ENCODE measurements around the gene TRIM52. TPM values are rescaled to one million over a fixed set of nuclear protein-coding genes. Genes with fewer than 3 reads are reported as not detected.

TRIM52 gene
- total and polyA plus RNA-seq, 9 of the 15 experiments (the other 6 are each of a cell fraction or from before 2014, with no cell fraction given): 3.3 to 21.9 (median 13.5) TPM

- Histone ChIP-seq H4K20me1 (replicated peaks; ENCODE audit: control insufficient read depth, insufficient read depth, low read length) (peaks cover 50% of the 10 kb centered on the region), H3K27me3 (ENCODE audit: control insufficient read depth in 2 of 2, insufficient read depth in 2 of 2, low read length in 2 of 2) (no peaks in the 10 kb centered on the region), H3K4me3 (no peak overlapping the region), H3K4me1 (replicated peaks in 1 of 2; ENCODE audit: control insufficient read depth in 2 of 2, insufficient read depth in 2 of 2, low read length in 2 of 2) (peaks cover 6 to 35% of the 10 kb centered on the region in 2 experiments; a peak in 4 of 5 replicates), H3K36me3 (ENCODE audit: control insufficient read depth, insufficient read depth, low read length) (peaks cover 65% of the 10 kb centered on the region), H3K9me1 (ENCODE audit: control insufficient read depth, insufficient read depth, low read length) (no peaks in the 10 kb centered on the region), H2AFZ (ENCODE audit: low read depth, low read length) (no peak overlapping the region), H3K27ac (ENCODE audit: extremely low read depth, low read depth, low read length) (no peak overlapping the region), H3K9me3 (replicated peaks; ENCODE audit: control insufficient read depth, insufficient read depth, low read depth, low read length) (no peaks in the 10 kb centered on the region), H3K4me2 (ENCODE audit: insufficient read depth, low read length) (no peak overlapping the region), H3K9ac (ENCODE audit: insufficient read depth in 1 of 2, low read depth in 2 of 2, low read length in 2 of 2) (no peak overlapping the region), H3K79me2 (ENCODE audit: control insufficient read depth, insufficient read depth, low read length) (peaks cover 95% of the 10 kb centered on the region)
- ChIA-PET CTCF (ENCODE audit: low intra/inter-chr PET ratio) (no interaction called here), POLR2A (interaction anchor here (0.7 to 13.0 kb wide), 6 partner anchors 10 to 71 kb away, joined by 3 to 185 read pairs (median 3); partner anchors contain the start of gene RACK1)
- WGBS (ENCODE audit: insufficient coverage, low coverage, missing lambda C conversion rate): 35% methylated on average over 1 of the region's 1 CpG
- DNase-seq (ENCODE audit: extremely low read depth in 1 of 4, low spot score in 3 of 4) (no peak), ATAC-seq (no peak), FAIRE-seq (no peak)
- BruUV-seq (replicated peaks): no TSS peak
- in situ Hi-C loops (cut with MboI) (no loop called here), intact Hi-C loops (cut with micrococcal nuclease) (no loop called here)
- TF ChIP-seq, protein P1, sequence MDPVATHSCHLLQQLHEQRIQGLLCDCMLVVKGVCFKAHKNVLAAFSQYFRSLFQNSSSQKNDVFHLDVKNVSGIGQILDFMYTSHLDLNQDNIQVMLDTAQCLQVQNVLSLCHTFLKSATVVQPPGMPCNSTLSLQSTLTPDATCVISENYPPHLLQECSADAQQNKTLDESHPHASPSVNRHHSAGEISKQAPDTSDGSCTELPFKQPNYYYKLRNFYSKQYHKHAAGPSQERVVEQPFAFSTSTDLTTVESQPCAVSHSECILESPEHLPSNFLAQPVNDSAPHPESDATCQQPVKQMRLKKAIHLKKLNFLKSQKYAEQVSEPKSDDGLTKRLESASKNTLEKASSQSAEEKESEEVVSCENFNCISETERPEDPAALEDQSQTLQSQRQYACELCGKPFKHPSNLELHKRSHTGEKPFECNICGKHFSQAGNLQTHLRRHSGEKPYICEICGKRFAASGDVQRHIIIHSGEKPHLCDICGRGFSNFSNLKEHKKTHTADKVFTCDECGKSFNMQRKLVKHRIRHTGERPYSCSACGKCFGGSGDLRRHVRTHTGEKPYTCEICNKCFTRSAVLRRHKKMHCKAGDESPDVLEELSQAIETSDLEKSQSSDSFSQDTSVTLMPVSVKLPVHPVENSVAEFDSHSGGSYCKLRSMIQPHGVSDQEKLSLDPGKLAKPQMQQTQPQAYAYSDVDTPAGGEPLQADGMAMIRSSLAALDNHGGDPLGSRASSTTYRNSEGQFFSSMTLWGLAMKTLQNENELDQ (CRISPR knock-in tag; IDR thresholded peaks at IDR 0.05; ENCODE audit: borderline replicate concordance): no peak
- TF ChIP-seq, protein P2, sequence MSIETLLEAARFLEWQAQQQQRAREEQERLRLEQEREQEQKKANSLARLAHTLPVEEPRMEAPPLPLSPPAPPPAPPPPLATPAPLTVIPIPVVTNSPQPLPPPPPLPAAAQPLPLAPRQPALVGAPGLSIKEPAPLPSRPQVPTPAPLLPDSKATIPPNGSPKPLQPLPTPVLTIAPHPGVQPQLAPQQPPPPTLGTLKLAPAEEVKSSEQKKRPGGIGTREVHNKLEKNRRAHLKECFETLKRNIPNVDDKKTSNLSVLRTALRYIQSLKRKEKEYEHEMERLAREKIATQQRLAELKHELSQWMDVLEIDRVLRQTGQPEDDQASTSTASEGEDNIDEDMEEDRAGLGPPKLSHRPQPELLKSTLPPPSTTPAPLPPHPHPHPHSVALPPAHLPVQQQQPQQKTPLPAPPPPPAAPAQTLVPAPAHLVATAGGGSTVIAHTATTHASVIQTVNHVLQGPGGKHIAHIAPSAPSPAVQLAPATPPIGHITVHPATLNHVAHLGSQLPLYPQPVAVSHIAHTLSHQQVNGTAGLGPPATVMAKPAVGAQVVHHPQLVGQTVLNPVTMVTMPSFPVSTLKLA (conservative IDR thresholded peaks at IDR 0.05): no peak
- no peak for TF ChIP-seq E4F1 (CRISPR knock-in tag; IDR thresholded peaks at IDR 0.05; ENCODE audit: borderline replicate concordance)
- no peak for TF ChIP-seq ZNF143 (CRISPR knock-in tag; IDR thresholded peaks at IDR 0.05)
- TF ChIP-seq CSDE1 (IDR thresholded peaks at IDR 0.05): no peak
- TF ChIP-seq, protein P3, sequence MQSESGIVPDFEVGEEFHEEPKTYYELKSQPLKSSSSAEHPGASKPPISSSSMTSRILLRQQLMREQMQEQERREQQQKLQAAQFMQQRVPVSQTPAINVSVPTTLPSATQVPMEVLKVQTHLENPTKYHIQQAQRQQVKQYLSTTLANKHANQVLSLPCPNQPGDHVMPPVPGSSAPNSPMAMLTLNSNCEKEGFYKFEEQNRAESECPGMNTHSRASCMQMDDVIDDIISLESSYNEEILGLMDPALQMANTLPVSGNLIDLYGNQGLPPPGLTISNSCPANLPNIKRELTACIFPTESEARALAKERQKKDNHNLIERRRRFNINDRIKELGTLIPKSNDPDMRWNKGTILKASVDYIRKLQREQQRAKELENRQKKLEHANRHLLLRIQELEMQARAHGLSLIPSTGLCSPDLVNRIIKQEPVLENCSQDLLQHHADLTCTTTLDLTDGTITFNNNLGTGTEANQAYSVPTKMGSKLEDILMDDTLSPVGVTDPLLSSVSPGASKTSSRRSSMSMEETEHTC (IDR thresholded peaks at IDR 0.05): no peak
- TF ChIP-seq SMARCE1 (IDR thresholded peaks at IDR 0.05): no peak
- TF ChIP-seq, protein P4, sequence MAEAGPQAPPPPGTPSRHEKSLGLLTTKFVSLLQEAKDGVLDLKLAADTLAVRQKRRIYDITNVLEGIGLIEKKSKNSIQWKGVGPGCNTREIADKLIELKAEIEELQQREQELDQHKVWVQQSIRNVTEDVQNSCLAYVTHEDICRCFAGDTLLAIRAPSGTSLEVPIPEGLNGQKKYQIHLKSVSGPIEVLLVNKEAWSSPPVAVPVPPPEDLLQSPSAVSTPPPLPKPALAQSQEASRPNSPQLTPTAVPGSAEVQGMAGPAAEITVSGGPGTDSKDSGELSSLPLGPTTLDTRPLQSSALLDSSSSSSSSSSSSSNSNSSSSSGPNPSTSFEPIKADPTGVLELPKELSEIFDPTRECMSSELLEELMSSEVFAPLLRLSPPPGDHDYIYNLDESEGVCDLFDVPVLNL (CRISPR knock-in tag; IDR thresholded peaks at IDR 0.05; ENCODE audit: low read depth): no peak
- TF ChIP-seq, protein P5, sequence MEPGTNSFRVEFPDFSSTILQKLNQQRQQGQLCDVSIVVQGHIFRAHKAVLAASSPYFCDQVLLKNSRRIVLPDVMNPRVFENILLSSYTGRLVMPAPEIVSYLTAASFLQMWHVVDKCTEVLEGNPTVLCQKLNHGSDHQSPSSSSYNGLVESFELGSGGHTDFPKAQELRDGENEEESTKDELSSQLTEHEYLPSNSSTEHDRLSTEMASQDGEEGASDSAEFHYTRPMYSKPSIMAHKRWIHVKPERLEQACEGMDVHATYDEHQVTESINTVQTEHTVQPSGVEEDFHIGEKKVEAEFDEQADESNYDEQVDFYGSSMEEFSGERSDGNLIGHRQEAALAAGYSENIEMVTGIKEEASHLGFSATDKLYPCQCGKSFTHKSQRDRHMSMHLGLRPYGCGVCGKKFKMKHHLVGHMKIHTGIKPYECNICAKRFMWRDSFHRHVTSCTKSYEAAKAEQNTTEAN (CRISPR knock-in tag; IDR thresholded peaks at IDR 0.05): no peak
- TF ChIP-seq PTRF (tag; IDR thresholded peaks at IDR 0.05): no peak
- no peak for TF ChIP-seq BDP1 (IDR thresholded peaks at IDR 0.05; ENCODE audit: insufficient read depth, insufficient read length)
Measured at GRCh38 chr5:181255276-181255675, 5.7 kb downstream of the TRIM52 start.
